ENCODE data around the gene TBC1D8. TPM values are rescaled to one million over a fixed set of nuclear protein-coding genes. Genes with fewer than 3 reads are reported as not detected.

TBC1D8 gene
- total RNA-seq, 1 donor from 2014 or later: 45.0 TPM

- intact Hi-C loops (cut with micrococcal nuclease): no loop called here
- peaks cover 27% of the 10 kb centered on the region for H3K4me1 ChIP-seq
- DNase-seq: no peak
- no peak overlapping the region for H3K4me3 ChIP-seq
- no peak overlapping the region for H3K27ac ChIP-seq (replicated peaks)
- H3K9me3 ChIP-seq (replicated peaks): no peaks in the 10 kb centered on the region
- peaks cover 17% of the 10 kb centered on the region for H3K36me3 ChIP-seq
- TF ChIP-seq CTCF (IDR thresholded peaks at IDR 0.05; ENCODE audit: borderline replicate concordance): no peak
- H3K27me3 ChIP-seq (ENCODE audit: low read depth): no peaks in the 10 kb centered on the region
Observed at GRCh38 chr2:101089419-101089818, 61.8 kb downstream of the TBC1D8 start.

DNA sequence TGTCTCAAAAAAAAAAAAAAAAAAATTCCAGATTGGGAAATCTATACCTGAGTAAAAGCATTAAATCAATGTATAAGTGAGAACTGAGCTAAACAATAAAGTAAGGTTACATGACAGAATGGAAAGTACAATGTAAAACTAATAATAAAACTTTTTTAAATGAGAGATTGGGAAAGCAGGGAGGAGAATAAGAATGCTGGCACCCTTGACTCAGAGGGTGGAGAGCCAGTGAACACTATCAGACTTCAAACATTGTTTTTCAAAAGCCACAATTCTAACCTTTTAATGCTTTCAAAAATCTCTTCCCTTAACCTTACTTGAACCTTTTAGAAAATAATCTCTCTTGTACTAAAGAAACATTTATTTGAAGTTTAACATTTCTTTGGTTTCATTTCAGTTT, 63.5 kb downstream of the TBC1D8 start:
- Histone ChIP-seq H3K9me3 (replicated peaks) (no peaks in the 10 kb centered on the region), H3K36me3 (peaks cover 20% of the 10 kb centered on the region), H3K4me1 (peaks cover 30% of the 10 kb centered on the region), H3K27me3 (ENCODE audit: low read depth) (no peaks in the 10 kb centered on the region), H3K27ac (replicated peaks) (no peak overlapping the region), H3K4me3 (no peak overlapping the region)
- intact Hi-C loops (cut with micrococcal nuclease): no loop called here
- no peak for DNase-seq
- TF ChIP-seq CTCF (IDR thresholded peaks at IDR 0.05; ENCODE audit: borderline replicate concordance): no peak

GRCh38 chr2:101083613-101084012, 67.6 kb downstream of the TBC1D8 start:
- TF ChIP-seq CTCF (IDR thresholded peaks at IDR 0.05; ENCODE audit: borderline replicate concordance): no peak
- H3K36me3 ChIP-seq: peaks cover 22% of the 10 kb centered on the region
- H3K4me1 ChIP-seq: peaks cover 36% of the 10 kb centered on the region
- H3K27me3 ChIP-seq (ENCODE audit: low read depth): no peaks in the 10 kb centered on the region
- intact Hi-C loops (cut with micrococcal nuclease): no loop called here
- no peak overlapping the region for H3K4me3 ChIP-seq
- no peak overlapping the region for H3K27ac ChIP-seq (replicated peaks)
- no peaks in the 10 kb centered on the region for H3K9me3 ChIP-seq (replicated peaks)
- no peak for DNase-seq

GRCh38 chr2:101082998-101083397, 68.2 kb downstream of the TBC1D8 start:
- no peaks in the 10 kb centered on the region for H3K27me3 ChIP-seq (ENCODE audit: low read depth)
- peaks cover 39% of the 10 kb centered on the region for H3K4me1 ChIP-seq
- DNase-seq: no peak
- no peak overlapping the region for H3K27ac ChIP-seq (replicated peaks)
- no peaks in the 10 kb centered on the region for H3K9me3 ChIP-seq (replicated peaks)
- peaks cover 22% of the 10 kb centered on the region for H3K36me3 ChIP-seq
- intact Hi-C loops (cut with micrococcal nuclease): no loop called here
- no peak overlapping the region for H3K4me3 ChIP-seq
- TF ChIP-seq CTCF (IDR thresholded peaks at IDR 0.05; ENCODE audit: borderline replicate concordance): no peak

DNA sequence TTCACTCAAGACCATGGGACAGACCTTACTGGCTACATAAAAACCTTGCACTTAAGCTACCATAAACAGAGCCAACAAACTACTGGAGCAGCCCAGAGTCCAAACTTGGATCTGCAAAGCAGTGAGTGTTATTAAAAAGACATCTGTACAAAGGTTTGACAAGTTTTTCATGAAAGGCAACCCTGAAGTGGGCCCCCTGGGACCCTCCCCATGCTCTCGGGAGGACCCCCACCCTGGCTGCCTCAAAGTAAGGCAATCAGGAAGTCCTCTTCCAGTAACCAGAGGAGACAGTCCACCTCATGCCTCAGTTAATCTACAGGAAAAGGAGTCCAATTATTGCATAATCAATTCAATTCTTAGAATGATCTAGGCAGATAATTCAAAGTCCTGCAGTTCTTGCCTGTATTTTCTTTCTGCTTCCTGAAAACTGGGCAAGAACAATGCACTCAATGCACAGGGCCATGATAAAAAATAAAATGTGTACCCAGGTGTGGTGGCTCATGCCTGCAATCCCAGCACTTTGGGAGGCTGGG, 69.7 kb downstream of the TBC1D8 start:
- Histone ChIP-seq H3K36me3 (peaks cover 22% of the 10 kb centered on the region), H3K4me1 (peaks cover 52% of the 10 kb centered on the region), H3K4me3 (no peak overlapping the region), H3K27me3 (ENCODE audit: low read depth) (no peaks in the 10 kb centered on the region), H3K27ac (replicated peaks) (no peak overlapping the region), H3K9me3 (replicated peaks) (no peaks in the 10 kb centered on the region)
- intact Hi-C loops (cut with micrococcal nuclease): no loop called here
- no peak for TF ChIP-seq CTCF (IDR thresholded peaks at IDR 0.05; ENCODE audit: borderline replicate concordance)
- DNase-seq: no peak
